ENCODE measurements around the gene TSPAN6.

DNA sequence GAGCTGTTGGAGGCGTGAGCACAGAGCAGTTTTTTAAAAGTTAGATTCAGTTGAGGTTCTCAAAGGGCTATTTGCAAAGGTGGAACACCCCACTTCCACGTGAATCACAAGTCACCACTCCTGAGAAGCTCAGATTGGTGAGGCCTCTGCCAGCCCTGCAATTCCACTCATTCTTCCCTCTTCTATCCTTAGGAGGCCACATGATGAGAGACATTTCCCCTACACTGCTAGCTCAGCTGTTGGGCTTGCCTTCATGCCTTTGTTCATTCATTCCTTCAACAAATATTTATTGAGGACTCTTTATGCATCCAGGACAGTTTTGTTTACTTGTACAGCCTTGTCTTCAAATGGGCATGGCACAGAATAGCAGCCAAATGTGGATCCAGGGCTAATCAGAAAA, 11.1 kb upstream of the TSPAN6 start:
- TF ChIP-seq, protein P1, sequence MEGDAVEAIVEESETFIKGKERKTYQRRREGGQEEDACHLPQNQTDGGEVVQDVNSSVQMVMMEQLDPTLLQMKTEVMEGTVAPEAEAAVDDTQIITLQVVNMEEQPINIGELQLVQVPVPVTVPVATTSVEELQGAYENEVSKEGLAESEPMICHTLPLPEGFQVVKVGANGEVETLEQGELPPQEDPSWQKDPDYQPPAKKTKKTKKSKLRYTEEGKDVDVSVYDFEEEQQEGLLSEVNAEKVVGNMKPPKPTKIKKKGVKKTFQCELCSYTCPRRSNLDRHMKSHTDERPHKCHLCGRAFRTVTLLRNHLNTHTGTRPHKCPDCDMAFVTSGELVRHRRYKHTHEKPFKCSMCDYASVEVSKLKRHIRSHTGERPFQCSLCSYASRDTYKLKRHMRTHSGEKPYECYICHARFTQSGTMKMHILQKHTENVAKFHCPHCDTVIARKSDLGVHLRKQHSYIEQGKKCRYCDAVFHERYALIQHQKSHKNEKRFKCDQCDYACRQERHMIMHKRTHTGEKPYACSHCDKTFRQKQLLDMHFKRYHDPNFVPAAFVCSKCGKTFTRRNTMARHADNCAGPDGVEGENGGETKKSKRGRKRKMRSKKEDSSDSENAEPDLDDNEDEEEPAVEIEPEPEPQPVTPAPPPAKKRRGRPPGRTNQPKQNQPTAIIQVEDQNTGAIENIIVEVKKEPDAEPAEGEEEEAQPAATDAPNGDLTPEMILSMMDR (IDR thresholded peaks at IDR 0.05 in 4 of 5, conservative IDR thresholded peaks at IDR 0.05 in 1 of 5) = no peak
- no peak for TF ChIP-seq POLR2A (IDR thresholded peaks at IDR 0.05)

Data from gastrocnemius medialis (tissue), 4 donors.